Osteoblast (primary cell): ENCODE measurements around the gene SVOP. TPM values are rescaled to one million over a fixed set of nuclear protein-coding genes. Genes with fewer than 3 reads are reported as not detected.

Source experiments
- DNase-seq: peaks from one replicate; pipeline ENCODE4 v3.0.0; 2011; ENCODE audit warnings: low spot score, mixed read lengths; ENCODE audit not compliant: insufficient read length; ENCODE audit errors: missing footprints
- H2AFZ ChIP-seq: 2 replicates; pipeline ENCODE4 v1.6.0; 2011; ENCODE audit warnings: mild to moderate bottlenecking, low read length
- H3K27ac ChIP-seq: 2 replicates; pipeline ENCODE4 v1.5.1; 2011; ENCODE audit warnings: mild to moderate bottlenecking, low read depth, low read length, moderate library complexity
- H3K27me3 ChIP-seq: 2 replicates; pipeline ENCODE4 v1.6.0; 2012; ENCODE audit warnings: mild to moderate bottlenecking, control low read depth, inconsistent platforms, low read length, moderate library complexity; ENCODE audit not compliant: insufficient read depth
- H3K36me3 ChIP-seq: 2 replicates; pipeline ENCODE4 v1.5.1; 2011; ENCODE audit warnings: mild to moderate bottlenecking, low read length, control low read depth, moderate library complexity; ENCODE audit not compliant: insufficient read depth
- H3K4me1 ChIP-seq: 2 replicates; pipeline ENCODE4 v1.5.1; 2011; ENCODE audit warnings: mild to moderate bottlenecking, low read length, control low read depth, moderate library complexity; ENCODE audit not compliant: insufficient read depth
- H3K4me2 ChIP-seq: 2 replicates; pipeline ENCODE4 v1.6.0; 2011; ENCODE audit warnings: mild to moderate bottlenecking, low read length; ENCODE audit not compliant: insufficient read depth
- H3K4me3 ChIP-seq: fragments of 200-600 bp; sonication (generic); 3 replicates; pipeline ENCODE4 v1.5.1; 2012; ENCODE audit warnings: mild to moderate bottlenecking, low read length, inconsistent platforms; ENCODE audit not compliant: insufficient read depth
- H3K79me2 ChIP-seq: 2 replicates; pipeline ENCODE4 v1.6.0; 2012; ENCODE audit warnings: mild to moderate bottlenecking, low read length, control low read depth, inconsistent platforms; ENCODE audit not compliant: insufficient read depth
- H3K9me3 ChIP-seq: 2 replicates; pipeline ENCODE4 v1.5.1; 2011; ENCODE audit warnings: low read depth, low read length, control low read depth
- H4K20me1 ChIP-seq: 2 replicates; pipeline ENCODE4 v1.6.0; 2012; ENCODE audit warnings: mild to moderate bottlenecking, low read length, control low read depth; ENCODE audit not compliant: insufficient read depth
- total RNA-seq: library from RNA; depleted of rRNA; stranded (reverse); fragments of >200 nt; gene quantifications from 2 replicates; pipeline ENCODE4 v1.2.3, GENCODE V29; 2012
- TF ChIP-seq, protein P1 (sequence below): IDR thresholded peaks from 2 replicates; pipeline ENCODE4 v1.5.1; 2011; ENCODE audit warnings: mild to moderate bottlenecking, low read depth, low read length, moderate library complexity; ENCODE audit errors: extremely low read depth

Gene SVOP
- total RNA-seq, 1 donor: not detected

DNA sequence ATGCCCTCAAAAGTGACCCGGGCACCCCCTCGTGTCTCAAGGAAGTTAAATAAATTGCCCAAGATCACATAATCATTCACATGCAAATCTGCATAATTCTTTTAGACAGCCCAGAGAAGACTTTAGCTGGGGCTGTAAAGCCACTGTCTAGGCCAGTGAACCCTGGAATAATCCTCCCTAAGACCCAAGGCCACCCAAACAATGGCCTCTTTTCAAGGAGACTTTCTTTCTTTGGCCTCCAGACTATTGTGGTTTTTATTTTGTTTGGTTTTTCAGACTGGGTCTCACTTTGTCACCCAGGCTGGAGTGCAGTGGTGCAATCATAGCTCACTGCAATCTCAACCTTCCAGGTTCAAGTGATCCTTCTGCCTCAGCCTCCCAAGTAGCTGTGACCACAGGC, 10.6 kb downstream of the SVOP start:
- Histone ChIP-seq H3K4me2 (no peak overlapping the region), H3K4me3 (no peak overlapping the region), H3K9me3 (no peaks in the 10 kb centered on the region)

DNA sequence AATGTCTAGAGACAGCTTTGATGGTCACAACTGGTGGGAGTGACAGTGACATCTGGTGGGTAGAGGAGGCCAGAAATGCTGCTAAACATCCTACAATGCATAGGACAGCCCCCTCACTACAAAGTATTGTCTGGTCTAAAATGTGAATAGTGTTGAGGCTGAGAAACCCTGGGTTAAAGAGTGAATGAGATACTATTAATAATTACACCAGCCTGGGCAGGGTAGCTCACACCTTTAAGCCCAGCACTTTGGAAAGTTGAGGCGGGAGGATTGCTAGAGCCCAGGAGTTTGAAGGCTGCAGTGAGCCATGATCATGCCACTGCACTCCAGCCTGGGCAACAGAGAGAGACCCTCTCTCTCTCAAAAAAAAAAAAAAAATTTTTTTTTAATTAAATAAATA, 11.1 kb downstream of the SVOP start:
- H3K4me3 ChIP-seq: no peak overlapping the region
- no peak overlapping the region for H3K27ac ChIP-seq
- H3K4me1 ChIP-seq: no peaks in the 10 kb centered on the region
- no peaks in the 10 kb centered on the region for H3K36me3 ChIP-seq
- no peak overlapping the region for H2AFZ ChIP-seq
- H3K79me2 ChIP-seq: no peaks in the 10 kb centered on the region
- H4K20me1 ChIP-seq: no peaks in the 10 kb centered on the region
- DNase-seq: no peak
- H3K4me2 ChIP-seq: no peak overlapping the region
- peaks cover 4% of the 10 kb centered on the region for H3K27me3 ChIP-seq
- TF ChIP-seq, protein P1, sequence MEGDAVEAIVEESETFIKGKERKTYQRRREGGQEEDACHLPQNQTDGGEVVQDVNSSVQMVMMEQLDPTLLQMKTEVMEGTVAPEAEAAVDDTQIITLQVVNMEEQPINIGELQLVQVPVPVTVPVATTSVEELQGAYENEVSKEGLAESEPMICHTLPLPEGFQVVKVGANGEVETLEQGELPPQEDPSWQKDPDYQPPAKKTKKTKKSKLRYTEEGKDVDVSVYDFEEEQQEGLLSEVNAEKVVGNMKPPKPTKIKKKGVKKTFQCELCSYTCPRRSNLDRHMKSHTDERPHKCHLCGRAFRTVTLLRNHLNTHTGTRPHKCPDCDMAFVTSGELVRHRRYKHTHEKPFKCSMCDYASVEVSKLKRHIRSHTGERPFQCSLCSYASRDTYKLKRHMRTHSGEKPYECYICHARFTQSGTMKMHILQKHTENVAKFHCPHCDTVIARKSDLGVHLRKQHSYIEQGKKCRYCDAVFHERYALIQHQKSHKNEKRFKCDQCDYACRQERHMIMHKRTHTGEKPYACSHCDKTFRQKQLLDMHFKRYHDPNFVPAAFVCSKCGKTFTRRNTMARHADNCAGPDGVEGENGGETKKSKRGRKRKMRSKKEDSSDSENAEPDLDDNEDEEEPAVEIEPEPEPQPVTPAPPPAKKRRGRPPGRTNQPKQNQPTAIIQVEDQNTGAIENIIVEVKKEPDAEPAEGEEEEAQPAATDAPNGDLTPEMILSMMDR: no peak
- H3K9me3 ChIP-seq: no peaks in the 10 kb centered on the region

More for the DNA sequence above, 10.6 kb downstream of the SVOP start:
- Histone ChIP-seq H3K36me3 (no peaks in the 10 kb centered on the region), H3K79me2 (no peaks in the 10 kb centered on the region), H2AFZ (no peak overlapping the region), H3K27ac (no peak overlapping the region), H3K4me1 (no peaks in the 10 kb centered on the region), H3K27me3 (peaks cover 4% of the 10 kb centered on the region), H4K20me1 (no peaks in the 10 kb centered on the region)
- no peak for DNase-seq
- TF ChIP-seq, protein P1: no peak

DNA sequence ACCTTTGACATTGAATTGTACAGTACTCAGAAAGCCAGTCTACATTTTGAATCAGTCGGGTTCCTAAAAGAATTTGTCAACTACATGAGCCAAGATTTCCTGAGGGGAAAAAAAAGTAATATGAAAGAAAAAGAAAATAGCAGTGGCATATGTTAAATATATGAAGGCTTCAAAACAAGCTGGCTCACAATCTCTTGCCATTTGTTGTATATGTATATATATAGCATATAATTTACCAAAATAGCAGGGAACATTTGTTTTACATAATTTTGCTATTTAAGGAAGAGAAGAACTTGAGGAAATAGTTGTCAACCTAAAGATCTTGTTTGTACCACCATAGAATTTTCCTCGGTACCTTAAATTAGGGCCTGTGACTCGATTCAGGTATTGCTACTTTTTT, 16.9 kb downstream of the SVOP start:
- no peaks in the 10 kb centered on the region for H3K79me2 ChIP-seq
- TF ChIP-seq, protein P1: no peak
- no peaks in the 10 kb centered on the region for H3K36me3 ChIP-seq
- H3K9me3 ChIP-seq: no peaks in the 10 kb centered on the region
- no peak overlapping the region for H3K4me2 ChIP-seq
- no peaks in the 10 kb centered on the region for H4K20me1 ChIP-seq
- no peak overlapping the region for H3K27ac ChIP-seq
- no peak overlapping the region for H2AFZ ChIP-seq
- H3K27me3 ChIP-seq: peaks cover 4% of the 10 kb centered on the region
- no peak overlapping the region for H3K4me3 ChIP-seq
- H3K4me1 ChIP-seq: no peaks in the 10 kb centered on the region
- DNase-seq: no peak

DNA sequence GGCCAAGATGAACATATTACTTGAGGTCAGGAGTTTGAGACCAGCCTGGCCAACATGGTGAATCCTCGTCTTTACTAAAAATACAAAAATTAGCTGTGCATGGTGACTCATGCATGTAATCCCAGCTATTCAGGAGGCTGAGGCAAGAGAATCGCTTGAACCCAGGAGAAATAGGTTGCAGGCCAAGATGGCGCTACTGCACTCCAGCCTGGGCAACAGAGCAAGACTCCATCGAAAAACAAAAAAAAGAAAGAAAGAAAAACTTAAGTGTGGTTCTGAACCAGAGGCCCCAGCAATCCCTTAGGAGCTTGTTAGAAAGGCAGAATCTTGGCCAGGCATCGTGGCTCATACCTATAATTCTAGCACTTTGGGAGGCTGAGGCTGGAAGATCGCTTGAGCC, 24.5 kb downstream of the SVOP start:
- Histone ChIP-seq H3K79me2 (no peaks in the 10 kb centered on the region), H3K4me3 (no peak overlapping the region)

More for the DNA sequence above, 24.5 kb downstream of the SVOP start:
- no peaks in the 10 kb centered on the region for H3K36me3 ChIP-seq
- H3K27me3 ChIP-seq: no peaks in the 10 kb centered on the region
- TF ChIP-seq, protein P1: no peak
- H3K27ac ChIP-seq: no peak overlapping the region
- H2AFZ ChIP-seq: no peak overlapping the region
- no peaks in the 10 kb centered on the region for H4K20me1 ChIP-seq
- H3K4me1 ChIP-seq: no peaks in the 10 kb centered on the region
- H3K4me2 ChIP-seq: no peak overlapping the region
- no peak for DNase-seq
- H3K9me3 ChIP-seq: no peaks in the 10 kb centered on the region
